Psoas muscle (tissue), 8 donors: Measurements from ENCODE around the gene SSBP3. TPM values are rescaled to one million over a fixed set of nuclear protein-coding genes. Genes with fewer than 3 reads are reported as not detected.

ENCODE experiments used
- ATAC-seq, 4 donors: fragments of 200-7000 bp; cut with Tn5 transposase; one replicate each; pipeline ENCODE4 v1.9.1; 2020; ENCODE audit warnings: moderate library complexity in 3 of 4, mild to moderate bottlenecking in 2 of 4
- DNase-seq, 2 donors: peaks; one replicate each; pipeline ENCODE4 v3.0.0-alpha.2; 2020
- H3K27ac ChIP-seq: fragments of 200-600 bp; one replicate; pipeline ENCODE4 v1.8.0; 2022
- H3K27me3 ChIP-seq, 3 donors: fragments of 200-600 bp in 1 of 3; one replicate each; pipeline versions ENCODE4 v1.6.1 to v1.8.0; 2013 to 2022; ENCODE audit warnings: low read length in 2 of 3, mild to moderate bottlenecking in 2 of 3, moderate library complexity in 1 of 3; ENCODE audit not compliant: insufficient read depth in 3 of 3
- H3K36me3 ChIP-seq, 2 donors: fragments of 200-600 bp in 1 of 2; one replicate each; pipeline versions ENCODE4 v1.6.1 to v1.8.0; 2013 to 2022; ENCODE audit warnings: low read depth in 1 of 2, mild to moderate bottlenecking in 1 of 2, moderate library complexity in 1 of 2; ENCODE audit not compliant: insufficient read depth in 1 of 2
- H3K4me1 ChIP-seq: fragments of 200-600 bp; one replicate; pipeline ENCODE4 v1.8.0; 2022
- H3K4me3 ChIP-seq: fragments of 200-600 bp; one replicate; pipeline ENCODE4 v1.8.0; 2022; ENCODE audit warnings: mild to moderate bottlenecking
- H3K9me3 ChIP-seq: fragments of 200-600 bp; one replicate; pipeline ENCODE4 v1.8.0; 2022
- CTCF ChIP-seq: fragments of 200-600 bp; IDR thresholded peaks from one replicate; pipeline ENCODE4 v1.8.0; 2022; ENCODE audit warnings: antibody characterized with exemption
- WGBS, 3 donors: extraction: QIAGEN DNeasy Blood & Tissue Kit; methylation state at CpG; one replicate each; pipeline versions ENCODE4 v1.1.6 to v1.1.7; 2013; 5-methylcytosine and 5-hydroxymethylcytosine counted together
- intact Hi-C, 2 donors: fragments of 100-400 bp; cut with DNase I; formaldehyde crosslinking; loops; one replicate each; pipeline versions ENCODE4 v1.11.0 to v1.14.2; 2022
- polyA plus RNA-seq, 3 donors: library from polyadenylated mRNA; stranded (reverse); fragments of 200-250 nt; gene quantifications; one replicate each; pipeline ENCODE4 v1.2.3, GENCODE V29; 2013
- total RNA-seq, 4 donors: library from RNA; stranded (reverse); fragmentation: NEBNext Ultra II Directional in 2 of 4; extraction: Animal tissue kit (Norgen Biotek cat#: 25700) in 2 of 4; gene quantifications; one replicate each; pipeline versions ENCODE4 v1.2.1 to v1.2.4, GENCODE V29; 2021 to 2023
- donor health status: healthy with polysubstance abuse.
- donor health status: DM: no; HTN: no; CAD: no; lungs with moderate emphysema.
- donor health status: Bipolar disorder and iron deficiency.
- donor health status: healthy.
- donor health status: DM: yes; HTN: yes; CAD: no.
- donor health status: DM: no; HTN: no; CAD: no.
- donor health status: DM: no; HTN: no; CAD: no.
- donor health status: DM: yes; HTN: yes; CAD: no.

SSBP3 gene
- total and polyA plus RNA-seq, 7 donors: 7.9 to 24.2 (median 21.6) TPM

- no peak overlapping the region for H3K27ac ChIP-seq
- 89 to 92% (median 90%) methylated on average over 9 of the region's 9 CpGs for WGBS, 3 donors
- H3K36me3 ChIP-seq: peaks cover 0 to 13% of the 10 kb centered on the region in 2 donors
- ATAC-seq (no peak), DNase-seq (no peak)
- no peak overlapping the region for H3K4me3 ChIP-seq
- TF ChIP-seq CTCF: no peak
- intact Hi-C loops: no loop called here
- H3K27me3 ChIP-seq: no peaks in the 10 kb centered on the region
- H3K9me3 ChIP-seq: no peaks in the 10 kb centered on the region
- H3K4me1 ChIP-seq: peaks cover 8% of the 10 kb centered on the region
These were observed 151.0 kb downstream of the SSBP3 start for GRCh38 chr1:54255026-54255702.

- Histone ChIP-seq H3K9me3 (no peaks in the 10 kb centered on the region), H3K36me3 (peaks cover 0 to 13% of the 10 kb centered on the region in 2 donors), H3K27ac (no peak overlapping the region), H3K4me1 (peaks cover 4% of the 10 kb centered on the region), H3K4me3 (no peak overlapping the region), H3K27me3 (no peaks in the 10 kb centered on the region)
- DNase-seq (peak in 1 of 2 donors; percentile 64), ATAC-seq (no peak)
- TF ChIP-seq CTCF: no peak
- intact Hi-C loops: no loop called here
- 55 to 70% (median 69%) methylated on average over 10 of the region's 10 CpGs for WGBS, 3 donors
These were observed 152.1 kb downstream of the SSBP3 start for GRCh38 chr1:54254055-54254454.

GRCh38 chr1:54253480-54253879 is 152.7 kb downstream of the SSBP3 start:
- intact Hi-C loops: no loop called here

GRCh38 chr1:54252371-54252936 is 153.7 kb downstream of the SSBP3 start:
- H3K4me3 ChIP-seq: no peak overlapping the region
- H3K4me1 ChIP-seq: peaks cover 4% of the 10 kb centered on the region
- DNase-seq (peak in 1 of 2 donors; percentile 38), ATAC-seq (no peak)
- H3K36me3 ChIP-seq: peaks cover 0 to 26% of the 10 kb centered on the region in 2 donors
- no peak overlapping the region for H3K27ac ChIP-seq
- no peak for TF ChIP-seq CTCF
- intact Hi-C loops: no loop called here
- 81 to 83% (median 83%) methylated on average over 9 to 11 of the region's 11 CpGs for WGBS, 3 donors
- H3K27me3 ChIP-seq: no peaks in the 10 kb centered on the region
- H3K9me3 ChIP-seq: no peaks in the 10 kb centered on the region

More at GRCh38 chr1:54253480-54253879, 152.7 kb downstream of the SSBP3 start:
- WGBS, 3 donors: 79 to 81% (median 81%) methylated on average over 5 of the region's 5 CpGs
- Histone ChIP-seq H3K27me3 (no peaks in the 10 kb centered on the region), H3K4me3 (no peak overlapping the region), H3K4me1 (peaks cover 4% of the 10 kb centered on the region), H3K9me3 (no peaks in the 10 kb centered on the region), H3K36me3 (peaks cover 0 to 17% of the 10 kb centered on the region in 2 donors), H3K27ac (no peak overlapping the region)
- TF ChIP-seq CTCF: no peak
- peak; percentile 33 to 64 (median 44) for ATAC-seq
- peak; percentile 63 to 73 for DNase-seq
